Neural cell (in vitro differentiated cells): Measurements from ENCODE around the gene DDX4.

ENCODE experiments used
- CTCF ChIP-seq: fragments of 450-650 bp; IDR thresholded peaks from 2 replicates; pipeline ENCODE4 v1.5.1; 2014; ENCODE audit warnings: antibody characterized with exemption, mild to moderate bottlenecking, moderate library complexity; ENCODE audit not compliant: poor library complexity, severe bottlenecking
- SMC3 ChIP-seq: fragments of 450-650 bp; conservative IDR thresholded peaks from 2 replicates; pipeline ENCODE4 v1.6.1; 2014; ENCODE audit warnings: antibody characterized with exemption, mild to moderate bottlenecking, moderate library complexity; ENCODE audit not compliant: poor library complexity

DNA sequence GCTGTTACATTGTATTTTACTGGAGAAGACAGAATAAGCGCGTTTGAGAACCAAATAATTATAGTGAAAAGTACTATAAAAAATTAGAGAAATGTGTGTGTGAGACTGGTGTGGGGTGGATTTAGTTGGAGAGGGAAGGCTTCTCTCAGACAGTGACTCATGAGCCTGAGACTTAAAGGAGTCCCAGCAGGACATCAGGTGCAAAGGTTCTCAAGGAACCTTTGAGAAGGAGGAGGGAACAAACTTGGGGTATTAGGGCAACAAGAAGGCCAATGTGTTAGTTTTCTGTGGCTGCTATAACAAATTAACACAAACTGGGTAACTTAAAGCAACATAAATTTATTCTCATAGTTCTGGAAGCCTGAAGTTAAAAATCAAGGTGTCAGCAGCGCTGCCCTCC, 4.9 kb downstream of the DDX4 start:
- TF ChIP-seq CTCF, result no peak
- no peak for TF ChIP-seq SMC3
